H1 (cell line): ENCODE results near the gene GPD1. TPM values are rescaled to one million over a fixed set of nuclear protein-coding genes. Genes with fewer than 3 reads are reported as not detected.

Source experiments
- CTCF ChIA-PET: fragments of 300-600 bp; sonication (Branson Sonifier 250); formaldehyde crosslinking; loops from one replicate; lab custom pipeline; 2021; ENCODE audit not compliant: partially characterized antibody; lab: Charles Lee
- POLR2A ChIA-PET: fragments of 300-600 bp; sonication (Branson Sonifier 250); formaldehyde crosslinking; loops from one replicate; lab custom pipeline; 2021; ENCODE audit warnings: inconsistent platforms; ENCODE audit not compliant: partially characterized antibody; lab: Charles Lee
- DNase-seq, 2 experiments: peaks; one replicate each; pipeline versions ENCODE4 v3.0.0 to v3.0.0-alpha.2; 2010 to 2022; ENCODE audit warnings: low spot score in 2 of 2, low read depth in 1 of 2, mixed read lengths in 1 of 2
- FAIRE-seq: peaks from 2 replicates; lab custom pipeline; 2011; peaks lifted over from hg19 to GRCh38; lab: Jason Lieb, UNC
- H2AFZ ChIP-seq: 2 replicates; pipeline ENCODE4 v1.8.1; 2012; ENCODE audit warnings: low read length, inconsistent platforms
- H2AK5ac ChIP-seq: 2 replicates; pipeline ENCODE4 v1.6.1; 2013; ENCODE audit warnings: low read depth, low read length
- H2BK120ac ChIP-seq: replicated peaks from 2 replicates; pipeline ENCODE3; 2013; ENCODE audit warnings: low read depth, low read length, inconsistent platforms
- H2BK12ac ChIP-seq: 2 replicates; pipeline ENCODE4 v1.6.1; 2013; ENCODE audit warnings: low read depth, low read length
- H2BK15ac ChIP-seq: 2 replicates; pipeline ENCODE4 v1.6.1; 2013; ENCODE audit warnings: low read length
- H2BK20ac ChIP-seq: 2 replicates; pipeline ENCODE4 v1.6.1; 2013; ENCODE audit warnings: low read length
- H2BK5ac ChIP-seq: 2 replicates; pipeline ENCODE4 v1.6.1; 2013; ENCODE audit warnings: low read depth, low read length
- H3K14ac ChIP-seq: 2 replicates; pipeline ENCODE4 v1.6.1; 2013; ENCODE audit warnings: inconsistent platforms; ENCODE audit not compliant: insufficient read length
- H3K18ac ChIP-seq: 2 replicates; pipeline ENCODE4 v1.6.1; 2013; ENCODE audit warnings: low read length; ENCODE audit errors: extremely low read depth
- H3K23ac ChIP-seq: 2 replicates; pipeline ENCODE4 v1.6.1; 2013; ENCODE audit warnings: inconsistent platforms; ENCODE audit not compliant: insufficient read length
- H3K23me2 ChIP-seq: 2 replicates; pipeline ENCODE4 v1.6.1; 2013; ENCODE audit warnings: low read depth, low read length
- H3K27ac ChIP-seq: 2 replicates; pipeline ENCODE4 v1.6.1; 2011; ENCODE audit warnings: low read depth, low read length, inconsistent platforms
- H3K27me3 ChIP-seq, 4 experiments: replicated peaks in 1 of 4; 1 replicate in 1 of 4; 2 replicates in 3 of 4; pipeline versions ENCODE4 v1.6.1 to v1.8.1; 2011 to 2013; ENCODE audit warnings: low read length in 3 of 4, mild to moderate bottlenecking in 3 of 4, inconsistent platforms in 2 of 4, mixed read lengths in 2 of 4, moderate library complexity in 1 of 4; ENCODE audit not compliant: control insufficient read depth in 3 of 4, insufficient read depth in 3 of 4; ENCODE audit errors: extremely low read depth in 1 of 4
- H3K36me3 ChIP-seq, 4 experiments: 2 replicates each; pipeline versions ENCODE4 v1.6.1 to v1.8.1; 2011 to 2013; ENCODE audit warnings: mild to moderate bottlenecking in 4 of 4, low read length in 3 of 4, moderate library complexity in 2 of 4, control low read depth in 1 of 4, inconsistent platforms in 1 of 4; ENCODE audit not compliant: insufficient read depth in 4 of 4, control insufficient read depth in 2 of 4
- H3K4ac ChIP-seq: replicated peaks from 2 replicates; pipeline ENCODE3; 2013; ENCODE audit warnings: low read length, low read depth, mixed read lengths, inconsistent platforms; ENCODE audit not compliant: insufficient read length
- H3K4me1 ChIP-seq, 4 experiments: replicated peaks in 1 of 4; 1 replicate in 1 of 4; 2 replicates in 3 of 4; pipeline versions ENCODE4 v1.6.1 to v1.8.1; 2011 to 2013; ENCODE audit warnings: low read length in 3 of 4, inconsistent platforms in 2 of 4, mixed read lengths in 1 of 4; ENCODE audit not compliant: insufficient read depth in 4 of 4, control insufficient read depth in 3 of 4
- H3K4me2 ChIP-seq, 2 experiments: 2 replicates each; pipeline versions ENCODE4 v1.6.1 to v1.8.1; 2011 to 2013; ENCODE audit warnings: low read depth in 2 of 2, low read length in 2 of 2, control low read depth in 1 of 2, inconsistent platforms in 1 of 2, mild to moderate bottlenecking in 1 of 2; ENCODE audit not compliant: insufficient read depth in 1 of 2
- H3K4me3 ChIP-seq, 4 experiments: fragments of 200-600, 300-600 bp in 1 of 4; sonication (generic), shearing (Covaris generic), sonication (Bioruptor Twin) in 1 of 4; 2 replicates each; pipeline versions ENCODE4 v1.5.1 to v1.8.1; 2011 to 2016; ENCODE audit warnings: low read length in 4 of 4, low read depth in 3 of 4, control low read depth in 2 of 4, inconsistent platforms in 2 of 4, mild to moderate bottlenecking in 2 of 4, mixed read lengths in 1 of 4, moderate library complexity in 1 of 4; ENCODE audit not compliant: insufficient read depth in 2 of 4; ENCODE audit errors: extremely low read depth in 1 of 4
- H3K56ac ChIP-seq: replicated peaks from 2 replicates; pipeline ENCODE3; 2013; ENCODE audit warnings: low read depth, mild to moderate bottlenecking, mixed read lengths, low read length, inconsistent platforms; ENCODE audit not compliant: insufficient read length
- H3K79me1 ChIP-seq: 2 replicates; pipeline ENCODE4 v1.6.1; 2013; ENCODE audit warnings: low read depth, low read length, control low read depth
- H3K79me2 ChIP-seq, 2 experiments: 2 replicates each; pipeline versions ENCODE4 v1.6.1 to v1.8.1; 2012 to 2013; ENCODE audit warnings: low read length in 2 of 2, mild to moderate bottlenecking in 2 of 2, inconsistent platforms in 1 of 2; ENCODE audit not compliant: insufficient read depth in 2 of 2, control insufficient read depth in 1 of 2
- H3K9ac ChIP-seq, 4 experiments: replicated peaks in 1 of 4; 1 replicate in 1 of 4; 2 replicates in 3 of 4; pipeline versions ENCODE4 v1.6.1 to v1.8.1; 2011 to 2013; ENCODE audit warnings: low read depth in 3 of 4, low read length in 3 of 4, control low read depth in 2 of 4, mild to moderate bottlenecking in 2 of 4, moderate library complexity in 2 of 4, inconsistent platforms in 1 of 4; ENCODE audit errors: extremely low read depth in 1 of 4
- H3K9me3 ChIP-seq, 2 experiments: 2 replicates each; pipeline versions ENCODE4 v1.6.1 to v1.8.1; 2012 to 2013; ENCODE audit warnings: mild to moderate bottlenecking in 2 of 2, moderate library complexity in 2 of 2, control low read depth in 1 of 2, inconsistent platforms in 1 of 2, low read depth in 1 of 2, low read length in 1 of 2, mixed read lengths in 1 of 2; ENCODE audit not compliant: insufficient read depth in 2 of 2
- H4K20me1 ChIP-seq, 2 experiments: replicated peaks in 1 of 2; 2 replicates each; pipeline versions ENCODE3 to v1.8.1; 2011 to 2013; ENCODE audit warnings: inconsistent platforms in 2 of 2, low read length in 2 of 2, mild to moderate bottlenecking in 1 of 2; ENCODE audit not compliant: insufficient read depth in 2 of 2, control insufficient read depth in 1 of 2
- H4K5ac ChIP-seq: 2 replicates; pipeline ENCODE4 v1.6.1; 2013; ENCODE audit warnings: low read length, low read depth, mixed read lengths, inconsistent platforms; ENCODE audit not compliant: insufficient read length
- H4K8ac ChIP-seq: 2 replicates; pipeline ENCODE4 v1.8.0; 2013; ENCODE audit warnings: mild to moderate bottlenecking, moderate library complexity, low read length, inconsistent platforms; ENCODE audit not compliant: insufficient read depth; ENCODE audit errors: extremely low read depth
- H4K91ac ChIP-seq: replicated peaks from 2 replicates; pipeline ENCODE3; 2013; ENCODE audit warnings: low read length, mixed read lengths, inconsistent platforms; ENCODE audit not compliant: insufficient read length
- BACH1 ChIP-seq: IDR thresholded peaks from 2 replicates; pipeline ENCODE4 v1.6.1; 2012; ENCODE audit warnings: low read length, improper control_type of control experiment
- HDAC6 ChIP-seq: IDR thresholded peaks from one replicate; pipeline ENCODE4 v1.7.1; 2012; ENCODE audit warnings: low read depth, mild to moderate bottlenecking, inconsistent platforms, low read length, moderate library complexity
- KDM4A ChIP-seq: IDR thresholded peaks from one replicate; pipeline ENCODE4 v1.7.1; 2012; ENCODE audit warnings: low read depth, mild to moderate bottlenecking, moderate library complexity, low read length, inconsistent platforms; ENCODE audit not compliant: severe bottlenecking
- POU5F1 ChIP-seq: IDR thresholded peaks from 2 replicates; pipeline ENCODE4 v1.6.1; 2011; ENCODE audit warnings: low read depth, mild to moderate bottlenecking, low read length, moderate library complexity
- SP1 ChIP-seq: IDR thresholded peaks from 2 replicates; pipeline ENCODE4 v1.6.1; 2011; ENCODE audit warnings: low read depth, low read length
- WGBS, 2 experiments: shearing (Covaris generic) in 1 of 2; methylation state at CpG; one replicate each; pipeline versions ENCODE4 v1.1.6 to v1.1.7; 2013 to 2015; ENCODE audit warnings: low lambda C conversion rate in 2 of 2, mixed read lengths in 2 of 2, inconsistent platforms in 1 of 2, low coverage in 1 of 2, missing lambda C conversion rate in 1 of 2; ENCODE audit not compliant: insufficient replicate concordance in 2 of 2, insufficient coverage in 1 of 2, insufficient read length in 1 of 2; ENCODE audit errors: extremely low coverage in 1 of 2, missing lambda C conversion rate in 1 of 2; 5-methylcytosine and 5-hydroxymethylcytosine counted together
- polyA plus RNA-seq, 7 experiments: library from polyadenylated mRNA; depleted of rRNA in 3 of 7; stranded (reverse) in 5 of 7; unstranded in 2 of 7; fragments of >200 nt in 5 of 7; fragments of 200-250 nt in 2 of 7; gene quantifications; 1 replicate in 5 of 7; 2 replicates in 1 of 7; 4 replicates in 1 of 7; pipeline versions ENCODE4 v1.2.1 to v1.2.3, GENCODE V29; 2011 to 2013; ENCODE audit warnings: missing spikeins in 2 of 7, mixed read lengths in 2 of 7
- total RNA-seq: library from RNA; stranded (reverse); fragmentation: NEBNext Ultra II Directional; extraction: Animal tissue kit (Norgen Biotek cat#: 25700); gene quantifications from 2 replicates; pipeline ENCODE4 v1.2.1, GENCODE V29; 2021
- TF ChIP-seq, protein P1 (sequence below), 3 experiments: IDR thresholded peaks; 1 replicate in 2 of 3; 2 replicates in 1 of 3; pipeline versions ENCODE4 v1.5.1 to v1.6.1; 2011; ENCODE audit warnings: low read length in 3 of 3, mild to moderate bottlenecking in 3 of 3, inconsistent platforms in 2 of 3, low read depth in 1 of 3, moderate library complexity in 1 of 3; ENCODE audit not compliant: insufficient read depth in 1 of 3; ENCODE audit errors: control extremely low read depth in 1 of 3
- TF ChIP-seq, protein P2 (sequence below): IDR thresholded peaks from 2 replicates; pipeline ENCODE4 v1.6.1; 2011; ENCODE audit warnings: low read length, improper control_type of control experiment

The GPD1 gene
- total and polyA plus RNA-seq, 2 of the 8 experiments (the other 6 are each of a cell fraction or from before 2014, with no cell fraction given): 0.45 to 0.74 TPM

DNA sequence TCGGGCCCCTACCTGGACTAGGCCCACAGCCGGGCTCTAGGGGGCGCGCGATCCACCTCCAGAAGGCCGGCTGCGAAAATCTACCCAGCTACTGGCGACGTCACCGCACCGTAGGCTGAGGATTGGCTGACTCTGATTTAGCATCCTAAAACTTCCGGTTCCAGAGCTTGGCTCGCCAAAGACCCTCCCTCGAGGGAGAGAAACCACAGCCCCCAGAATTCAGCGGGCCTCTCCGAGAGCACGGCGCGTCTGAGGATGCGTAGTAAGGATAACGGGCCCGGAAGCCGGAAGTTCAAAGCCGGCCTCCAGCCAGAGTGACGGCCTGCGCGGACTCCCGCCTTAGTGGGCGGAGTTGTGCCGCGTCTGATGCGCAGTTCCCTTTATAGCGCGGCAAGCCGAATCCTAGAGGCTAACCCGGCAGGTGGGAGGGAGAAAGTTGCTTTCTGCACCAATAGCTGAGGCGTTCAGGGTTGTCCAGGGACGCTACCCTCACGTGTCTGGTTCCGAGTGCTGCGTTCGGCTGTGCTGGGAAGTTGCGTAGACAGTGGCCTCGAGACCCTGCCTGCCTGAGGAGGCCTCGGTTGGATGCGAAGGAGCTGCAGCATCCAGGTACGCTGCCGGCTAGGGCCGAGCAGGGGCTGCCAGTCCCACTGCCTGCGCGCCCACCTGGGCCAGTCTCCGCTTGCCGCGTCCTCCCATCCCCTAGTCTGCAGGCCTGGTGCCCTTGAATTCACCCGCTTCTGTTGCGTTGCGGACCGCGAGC, 8.1 kb downstream of the GPD1 start, which contains the start of gene COX14:
TSS of gene COX14 (plus strand) at position 544 of the 763 bp plus-strand sequence. CDS start 7,808 bp downstream, outside the sequence.
- no peaks in the 10 kb centered on the region; the same call in 1 of the 2 replicates for H3K79me1 ChIP-seq
- peak; percentile 73 for FAIRE-seq
- TF ChIP-seq, protein P1, sequence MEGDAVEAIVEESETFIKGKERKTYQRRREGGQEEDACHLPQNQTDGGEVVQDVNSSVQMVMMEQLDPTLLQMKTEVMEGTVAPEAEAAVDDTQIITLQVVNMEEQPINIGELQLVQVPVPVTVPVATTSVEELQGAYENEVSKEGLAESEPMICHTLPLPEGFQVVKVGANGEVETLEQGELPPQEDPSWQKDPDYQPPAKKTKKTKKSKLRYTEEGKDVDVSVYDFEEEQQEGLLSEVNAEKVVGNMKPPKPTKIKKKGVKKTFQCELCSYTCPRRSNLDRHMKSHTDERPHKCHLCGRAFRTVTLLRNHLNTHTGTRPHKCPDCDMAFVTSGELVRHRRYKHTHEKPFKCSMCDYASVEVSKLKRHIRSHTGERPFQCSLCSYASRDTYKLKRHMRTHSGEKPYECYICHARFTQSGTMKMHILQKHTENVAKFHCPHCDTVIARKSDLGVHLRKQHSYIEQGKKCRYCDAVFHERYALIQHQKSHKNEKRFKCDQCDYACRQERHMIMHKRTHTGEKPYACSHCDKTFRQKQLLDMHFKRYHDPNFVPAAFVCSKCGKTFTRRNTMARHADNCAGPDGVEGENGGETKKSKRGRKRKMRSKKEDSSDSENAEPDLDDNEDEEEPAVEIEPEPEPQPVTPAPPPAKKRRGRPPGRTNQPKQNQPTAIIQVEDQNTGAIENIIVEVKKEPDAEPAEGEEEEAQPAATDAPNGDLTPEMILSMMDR (IDR thresholded peaks at IDR 0.05; ENCODE audit: control extremely low read depth in 1 of 3, insufficient read depth in 1 of 3, low read depth in 1 of 3, low read length in 3 of 3): peak; percentile 81 to 93 (median 81)
- TF ChIP-seq KDM4A (peak; percentile 56), BACH1 (no peak), HDAC6 (no peak), POU5F1 (no peak), SP1 (peak; percentile 63; the same call in 1 of the 2 replicates)
- TF ChIP-seq, protein P2, sequence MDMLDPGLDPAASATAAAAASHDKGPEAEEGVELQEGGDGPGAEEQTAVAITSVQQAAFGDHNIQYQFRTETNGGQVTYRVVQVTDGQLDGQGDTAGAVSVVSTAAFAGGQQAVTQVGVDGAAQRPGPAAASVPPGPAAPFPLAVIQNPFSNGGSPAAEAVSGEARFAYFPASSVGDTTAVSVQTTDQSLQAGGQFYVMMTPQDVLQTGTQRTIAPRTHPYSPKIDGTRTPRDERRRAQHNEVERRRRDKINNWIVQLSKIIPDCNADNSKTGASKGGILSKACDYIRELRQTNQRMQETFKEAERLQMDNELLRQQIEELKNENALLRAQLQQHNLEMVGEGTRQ: peak; percentile 81

More for the DNA sequence above, 8.1 kb downstream of the GPD1 start, which contains the start of gene COX14:
- peak within 1 kb of the TSS; percentile 90 for H4K8ac ChIP-seq
- H3K56ac ChIP-seq: peak within 1 kb of the TSS; percentile 62
- peaks cover 0 to 13% of the 10 kb centered on the region in 2 experiments; a peak in 2 of 4 replicates for H3K79me2 ChIP-seq
- peak within 1 kb of the TSS; percentile 81 for H3K4ac ChIP-seq
- peak within 1 kb of the TSS; percentile 87 for H2BK5ac ChIP-seq
- ChIA-PET CTCF (interaction anchor here (0.6 to 32.9 kb wide), 33 partner anchors 7 to 529 kb away, joined by 3 to 625 read pairs (median 4); partner anchors contain the start of genes CERS5, GPD1 and SMARCD1), POLR2A (interaction anchor here (0.6 to 27.1 kb wide), 15 partner anchors 9 to 371 kb away, joined by 3 to 457 read pairs (median 6); partner anchors contain the start of genes CERS5, GPD1 and SMARCD1)
- H4K20me1 ChIP-seq: peaks cover 0 to 2% of the 10 kb centered on the region in 2 experiments
- H2BK15ac ChIP-seq: peak within 1 kb of the TSS; percentile 72; the same call in 1 of the 2 replicates
- H2BK20ac ChIP-seq: no peak within 1 kb of the TSS
- H3K9ac ChIP-seq: peak within 1 kb of the TSS; percentile 51 to 88 (median 76)
- peak within 1 kb of the TSS; percentile 53 for H4K5ac ChIP-seq
- no peaks in the 10 kb centered on the region for H3K36me3 ChIP-seq
- H3K23ac ChIP-seq: no peak within 1 kb of the TSS
- no peaks in the 10 kb centered on the region for H3K9me3 ChIP-seq
- peak within 1 kb of the TSS; percentile 35 for H2BK12ac ChIP-seq
- no peaks in the 10 kb centered on the region for H3K27me3 ChIP-seq
- peak within 1 kb of the TSS; percentile 67 to 96 (median 88) for H3K4me3 ChIP-seq
- no peak within 1 kb of the TSS for H2BK120ac ChIP-seq
- H3K14ac ChIP-seq: no peak within 1 kb of the TSS
- peak within 1 kb of the TSS; percentile 76 for H4K91ac ChIP-seq
- H3K4me2 ChIP-seq: peak within 1 kb of the TSS; percentile 71 to 89
- peaks cover 8% of the 10 kb centered on the region for H3K23me2 ChIP-seq
- H3K4me1 ChIP-seq: peaks cover 10 to 15% (median 12%) of the 10 kb centered on the region in 4 experiments
- peak within 1 kb of the TSS; percentile 74 for H3K27ac ChIP-seq
- H3K18ac ChIP-seq: peak within 1 kb of the TSS; percentile 68
- H2AK5ac ChIP-seq: no peak within 1 kb of the TSS
- 1% methylated on average over 59 of the region's 59 CpGs; no CpG with 5 or more reads in 1 of the 2 experiments for WGBS, 2 experiments
- DNase-seq: peak; percentile 99 to 100
- peak within 1 kb of the TSS; percentile 79 for H2AFZ ChIP-seq
